Measurements from ENCODE around the gene EDA2R. TPM values are rescaled to one million over a fixed set of nuclear protein-coding genes. Genes with fewer than 3 reads are reported as not detected.

EDA2R gene, protein sequence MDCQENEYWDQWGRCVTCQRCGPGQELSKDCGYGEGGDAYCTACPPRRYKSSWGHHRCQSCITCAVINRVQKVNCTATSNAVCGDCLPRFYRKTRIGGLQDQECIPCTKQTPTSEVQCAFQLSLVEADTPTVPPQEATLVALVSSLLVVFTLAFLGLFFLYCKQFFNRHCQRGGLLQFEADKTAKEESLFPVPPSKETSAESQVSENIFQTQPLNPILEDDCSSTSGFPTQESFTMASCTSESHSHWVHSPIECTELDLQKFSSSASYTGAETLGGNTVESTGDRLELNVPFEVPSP
- 1 to 10 TPM; 1.1 to 1.7 TPM for total RNA-seq
- long read RNA-seq, partial matches to known transcripts = 1 of 4 reads
- long read RNA-seq, other reads (novel, unspliced or antisense) = 3 of 4 reads

DNA sequence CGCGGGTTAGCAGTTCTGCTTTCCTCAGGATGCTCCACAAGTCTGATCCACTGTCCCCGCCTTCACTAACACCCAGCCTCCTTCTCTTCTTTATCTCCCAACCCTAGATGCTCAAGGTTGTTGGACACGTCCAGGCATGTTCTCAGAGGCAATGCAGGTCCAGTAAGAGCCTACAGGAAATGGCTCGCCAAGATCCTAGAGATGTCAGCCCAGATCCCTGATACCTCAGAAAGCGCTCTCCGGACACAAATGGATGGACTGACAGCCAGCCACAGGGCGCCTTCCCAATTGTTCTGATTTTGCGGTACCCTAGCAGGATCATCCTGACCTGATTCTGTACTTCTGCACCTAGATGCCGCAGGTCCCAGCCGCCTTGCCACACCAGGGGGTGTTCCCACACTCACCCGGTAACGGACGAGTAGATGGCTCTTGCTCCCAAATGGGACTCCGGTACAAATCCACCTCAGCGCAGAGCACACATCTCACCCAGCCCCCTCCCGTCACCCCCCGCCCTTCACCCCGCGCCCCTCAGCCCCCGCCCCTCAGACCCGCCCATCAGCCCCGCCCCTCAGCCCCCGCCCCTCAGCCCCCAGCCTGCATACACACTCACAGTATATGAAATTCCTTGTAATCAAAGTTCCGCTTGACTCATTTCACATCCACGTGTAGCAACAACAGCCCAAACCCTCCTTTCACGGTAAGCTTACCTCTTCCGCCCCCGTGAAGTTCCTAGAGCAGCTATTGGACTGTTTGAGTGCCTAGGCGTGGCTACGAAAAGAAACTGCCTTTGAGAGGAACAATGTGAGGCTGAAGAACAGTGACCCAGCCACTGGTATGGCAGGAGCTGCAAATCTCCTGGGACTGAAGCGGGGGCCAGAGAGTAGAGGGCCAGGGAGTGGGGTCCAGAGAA, at the start of gene EDA2R:
Gene EDA2R (minus strand): TSS at position 488 of the 910 bp plus-strand sequence. CDS start 23,058 bp downstream, outside the sequence.
- peak; percentile 87 for ATAC-seq
- peak in 1 of 2 donors; percentile 9 for DNase-seq
- intact Hi-C loops (cut with DNase I, micrococcal nuclease) = no loop called here

DNA sequence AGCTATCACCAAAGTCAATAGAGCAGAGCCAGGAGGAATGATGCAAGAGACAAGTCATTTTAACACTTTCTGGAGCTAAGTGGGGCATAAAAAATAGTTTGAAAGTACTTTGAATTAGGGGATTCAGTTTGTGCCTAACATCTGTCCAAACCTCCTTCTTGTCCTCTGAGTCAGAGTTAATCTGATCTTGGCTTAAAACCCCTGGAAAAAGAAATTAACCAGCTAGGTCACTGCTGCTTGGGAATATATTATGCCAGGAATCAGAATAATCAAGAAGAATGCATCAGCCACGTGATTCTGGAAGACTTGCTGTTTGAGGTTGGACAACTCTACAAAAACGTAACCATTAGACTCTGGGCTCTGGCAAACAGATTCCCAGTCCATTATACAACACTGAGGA, 45.3 kb upstream of the EDA2R start:
- no peak for DNase-seq
- intact Hi-C loops (cut with DNase I, micrococcal nuclease) = no loop called here
- no peak for ATAC-seq

DNA sequence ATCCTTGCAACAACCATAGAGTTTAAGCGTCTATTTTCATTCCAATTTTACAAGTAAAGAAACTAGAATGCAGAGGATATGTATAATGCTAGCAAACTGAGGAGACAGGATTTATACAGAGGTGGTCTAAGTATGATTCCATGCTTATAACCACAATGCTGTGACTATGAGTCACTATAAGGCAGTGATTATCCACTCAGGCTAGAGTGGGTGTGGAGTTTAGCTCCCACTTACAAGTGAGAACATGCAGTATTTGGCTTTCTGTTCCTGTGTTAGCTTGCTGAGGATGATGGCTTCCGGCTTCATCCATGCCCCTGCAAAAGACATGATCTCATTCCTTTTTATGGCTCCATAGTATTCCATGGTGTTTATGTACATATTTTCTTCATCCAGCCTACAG, 41.6 kb upstream of the EDA2R start:
- intact Hi-C loops (cut with DNase I, micrococcal nuclease) = no loop called here

DNA sequence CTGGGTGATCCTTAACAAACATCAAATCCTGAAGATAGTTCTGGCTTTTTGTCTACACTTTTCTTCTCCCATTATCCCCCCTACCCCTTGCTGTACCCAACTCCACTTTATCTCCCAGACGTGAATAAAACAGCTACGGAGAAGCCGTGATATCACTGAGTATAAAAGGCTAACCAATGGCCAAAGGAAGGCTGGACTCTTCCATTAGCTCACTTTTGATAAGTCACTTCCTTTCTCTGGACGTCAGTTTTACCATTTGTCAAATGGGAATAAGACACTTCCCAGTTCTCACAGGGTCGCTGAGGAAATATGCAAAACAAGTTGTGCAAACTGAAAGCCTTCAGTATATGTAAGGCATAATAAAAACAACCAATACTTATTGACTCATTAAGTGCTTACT, 38.6 kb upstream of the EDA2R start:
- no peak for ATAC-seq
- intact Hi-C loops (cut with DNase I, micrococcal nuclease) = no loop called here
- no peak for DNase-seq

More for the DNA sequence above, 41.6 kb upstream of the EDA2R start:
- DNase-seq = no peak
- ATAC-seq = no peak

DNA sequence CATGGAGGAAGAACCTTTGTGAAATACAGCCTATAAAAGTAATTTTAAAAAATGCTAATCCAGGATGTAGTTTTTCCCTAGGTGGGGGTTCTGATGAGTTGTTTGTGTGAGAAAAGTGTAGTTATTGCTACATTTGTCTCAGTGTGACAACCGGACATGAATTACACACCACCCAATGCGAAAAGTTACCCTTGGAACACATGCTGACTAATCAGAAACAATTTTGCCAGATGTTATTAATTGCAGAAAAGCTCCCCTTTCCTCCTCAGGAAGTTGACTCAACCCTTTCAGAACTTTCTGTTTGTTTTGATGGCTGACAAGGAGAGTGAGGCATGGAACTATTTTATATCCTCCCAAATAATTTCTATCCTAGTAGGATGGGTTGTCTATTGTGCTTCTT, 38.1 kb upstream of the EDA2R start:
- DNase-seq (no peak), ATAC-seq (no peak)
- intact Hi-C loops (cut with DNase I, micrococcal nuclease) = no loop called here

- no peak for DNase-seq
- intact Hi-C loops (cut with DNase I, micrococcal nuclease) = no loop called here
- no peak for ATAC-seq
Observed at GRCh38 chrX:66676413-66676812, 37.5 kb upstream of the EDA2R start.

DNA sequence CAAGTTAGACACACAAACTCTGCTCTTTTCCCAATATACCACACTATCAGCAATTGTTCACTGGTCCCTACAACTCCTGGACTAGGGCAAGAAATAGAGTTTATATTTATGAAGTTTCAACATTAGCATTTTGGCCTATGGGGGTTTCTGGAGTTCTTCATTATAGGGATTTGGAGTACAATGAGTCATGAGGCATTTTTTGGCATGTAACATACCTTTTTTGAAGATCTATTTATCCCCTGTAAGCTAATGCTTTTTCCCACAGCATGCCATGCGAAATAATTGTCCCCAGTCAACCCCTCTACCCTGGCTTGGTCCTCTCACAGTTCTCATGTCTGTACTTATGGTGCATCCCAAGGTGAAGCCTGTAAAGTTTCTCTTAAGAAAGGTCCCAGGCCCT, 36.7 kb upstream of the EDA2R start:
- intact Hi-C loops (cut with DNase I, micrococcal nuclease) = no loop called here
- ATAC-seq (no peak), DNase-seq (no peak)

DNA sequence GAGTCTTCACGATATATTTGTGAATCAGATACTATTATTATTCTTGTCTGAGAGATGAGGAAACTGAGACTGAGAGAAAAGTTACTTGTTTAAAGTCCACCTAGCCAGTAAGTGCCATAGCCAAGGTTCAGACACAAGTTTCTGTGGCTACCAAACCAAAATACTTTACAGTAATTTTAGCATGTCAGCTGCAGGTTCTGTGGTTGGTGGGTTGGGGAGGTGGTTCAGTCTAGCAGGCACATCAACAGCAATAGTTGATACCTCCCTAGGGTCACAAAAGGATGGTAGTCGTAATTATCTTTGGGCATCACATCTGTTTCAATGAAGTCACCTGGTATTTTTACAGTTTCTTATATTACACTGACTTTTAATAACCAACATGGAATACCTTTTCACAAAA, 35.6 kb upstream of the EDA2R start:
- no peak for DNase-seq
- ATAC-seq = no peak
- intact Hi-C loops (cut with DNase I, micrococcal nuclease) = no loop called here

- intact Hi-C loops (cut with DNase I, micrococcal nuclease) = no loop called here
- no peak for DNase-seq
- no peak for ATAC-seq
Observed at GRCh38 chrX:66672106-66672505, 33.2 kb upstream of the EDA2R start.

DNA sequence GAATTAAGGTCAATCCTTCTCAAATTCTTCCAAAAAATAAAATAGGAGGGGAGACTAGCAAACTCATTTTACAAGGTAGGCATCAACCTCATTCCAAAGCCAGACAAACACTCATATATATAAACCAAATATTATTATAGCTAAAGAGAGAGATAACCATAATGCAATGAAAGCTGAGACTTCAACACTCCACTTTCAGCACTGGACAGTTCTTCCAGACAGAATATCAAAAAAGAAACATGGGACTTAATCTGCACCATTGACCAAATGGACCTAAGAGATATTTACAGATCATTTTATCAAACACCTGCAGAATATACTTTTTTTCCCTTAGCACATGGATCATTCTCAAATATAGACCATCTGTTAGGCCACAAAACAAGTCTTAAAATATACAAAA, 15.5 kb upstream of the EDA2R start:
- intact Hi-C loops (cut with DNase I, micrococcal nuclease) = no loop called here
- ATAC-seq (no peak), DNase-seq (no peak)

DNA sequence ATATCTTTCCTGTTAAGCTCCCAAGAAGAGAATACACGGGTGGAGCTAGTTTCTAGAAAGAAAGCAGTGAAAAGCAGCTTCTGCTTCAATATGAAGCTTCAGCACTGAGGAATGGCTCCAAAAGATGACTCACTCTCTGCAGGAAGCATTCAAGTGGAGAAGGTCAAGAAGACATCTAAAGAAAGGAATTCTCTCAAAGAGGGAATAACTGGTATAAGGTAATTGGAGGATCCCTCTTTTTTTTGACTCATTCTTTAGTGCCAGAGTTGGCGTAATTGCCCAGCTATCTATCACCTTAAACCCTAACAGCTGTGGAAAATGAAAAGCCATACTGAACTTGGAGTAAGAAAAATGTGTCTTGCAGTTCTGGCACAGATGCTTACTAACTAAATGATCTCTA, 3.5 kb downstream of the EDA2R start:
- DNase-seq (no peak), ATAC-seq (no peak)
- intact Hi-C loops (cut with DNase I, micrococcal nuclease) = no loop called here

DNA sequence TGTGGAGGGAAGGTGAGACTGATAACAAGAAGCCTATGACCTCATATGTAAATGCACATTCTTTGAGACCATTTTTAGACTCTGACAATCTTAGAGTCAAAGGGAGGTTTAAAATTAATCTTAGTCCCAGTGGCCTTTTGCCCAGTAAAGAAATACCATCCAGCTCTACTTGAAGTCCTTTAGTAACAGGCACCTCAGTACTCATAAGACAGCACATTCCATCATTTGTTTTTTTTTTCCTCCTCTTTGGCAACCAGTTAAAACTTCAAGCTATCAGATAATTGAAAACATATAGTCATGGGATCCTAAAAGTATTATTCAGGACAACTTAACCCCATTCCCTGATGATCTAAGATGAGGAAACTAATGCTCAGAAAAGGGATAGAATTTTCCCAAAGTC, 4.6 kb downstream of the EDA2R start:
- ATAC-seq (no peak), DNase-seq (no peak)
- intact Hi-C loops (cut with DNase I, micrococcal nuclease) = no loop called here

GRCh38 chrX:66633541-66633940, 5.3 kb downstream of the EDA2R start:
- DNase-seq (no peak), ATAC-seq (no peak)
- intact Hi-C loops (cut with DNase I, micrococcal nuclease) = no loop called here

DNA sequence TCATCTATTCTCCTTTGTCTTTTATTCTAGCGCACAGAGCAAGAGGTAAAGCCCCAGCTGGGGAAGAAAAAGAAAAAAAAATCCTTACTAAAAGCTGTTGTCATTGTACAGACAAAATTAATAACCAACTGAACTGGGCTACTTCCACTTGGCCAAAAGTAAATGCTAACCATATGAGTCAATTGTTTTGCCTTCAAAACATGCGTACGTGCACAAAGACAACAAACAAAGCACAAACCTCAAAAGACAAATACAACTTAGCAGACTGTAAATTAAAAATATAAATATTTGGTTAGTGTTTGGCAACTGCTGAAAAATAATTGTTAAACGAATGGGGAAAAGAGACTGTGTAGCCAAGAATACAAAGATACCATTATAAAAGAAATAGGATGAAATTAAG, 5.9 kb downstream of the EDA2R start:
- no peak for ATAC-seq
- intact Hi-C loops (cut with DNase I, micrococcal nuclease) = no loop called here
- no peak for DNase-seq

DNA sequence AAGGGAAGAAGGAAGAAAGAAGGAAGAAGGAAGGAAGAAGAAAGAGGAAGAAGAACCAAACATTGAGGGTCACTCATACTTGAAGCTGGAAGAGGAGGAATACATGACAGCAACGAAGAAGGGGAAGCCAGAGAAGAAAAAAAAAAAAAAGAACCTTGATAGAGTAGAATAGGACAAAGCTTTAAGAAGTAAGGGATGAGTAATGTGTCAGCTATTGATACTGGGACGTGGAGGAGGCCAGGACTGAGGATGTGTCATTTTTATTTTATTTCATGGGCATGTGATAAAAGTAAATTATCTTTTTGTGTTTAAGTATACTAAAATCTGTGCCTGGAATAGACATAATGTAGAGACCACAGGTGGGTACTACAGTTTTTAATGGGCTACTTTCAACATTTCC, 6.4 kb downstream of the EDA2R start:
- no peak for DNase-seq
- ATAC-seq = no peak
- intact Hi-C loops (cut with DNase I, micrococcal nuclease) = no loop called here

DNA sequence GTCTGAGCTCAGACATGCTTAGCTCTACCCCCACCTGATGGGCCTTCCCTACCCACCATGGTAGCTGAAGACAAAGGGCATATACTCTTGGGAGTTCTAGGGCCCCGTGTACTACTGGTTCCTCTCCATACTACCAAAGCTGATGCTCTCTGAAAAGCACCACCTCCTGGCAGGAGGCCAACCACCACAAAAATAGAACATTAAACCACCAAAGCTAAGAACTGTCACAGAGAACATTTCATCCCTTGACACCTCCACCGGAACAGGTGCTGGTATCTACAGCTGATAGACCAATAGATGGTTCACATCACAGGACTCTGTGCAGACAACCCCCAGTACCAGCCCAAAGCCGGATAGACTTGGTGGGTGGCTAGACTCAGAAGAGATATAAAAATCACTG, 13.4 kb downstream of the EDA2R start:
- ATAC-seq (no peak), DNase-seq (no peak)
- intact Hi-C loops (cut with DNase I, micrococcal nuclease) = no loop called here

- no peak for DNase-seq
- ATAC-seq = no peak
- intact Hi-C loops (cut with DNase I, micrococcal nuclease) = no loop called here
Observed at GRCh38 chrX:66622209-66622608, 16.7 kb downstream of the EDA2R start.

DNA sequence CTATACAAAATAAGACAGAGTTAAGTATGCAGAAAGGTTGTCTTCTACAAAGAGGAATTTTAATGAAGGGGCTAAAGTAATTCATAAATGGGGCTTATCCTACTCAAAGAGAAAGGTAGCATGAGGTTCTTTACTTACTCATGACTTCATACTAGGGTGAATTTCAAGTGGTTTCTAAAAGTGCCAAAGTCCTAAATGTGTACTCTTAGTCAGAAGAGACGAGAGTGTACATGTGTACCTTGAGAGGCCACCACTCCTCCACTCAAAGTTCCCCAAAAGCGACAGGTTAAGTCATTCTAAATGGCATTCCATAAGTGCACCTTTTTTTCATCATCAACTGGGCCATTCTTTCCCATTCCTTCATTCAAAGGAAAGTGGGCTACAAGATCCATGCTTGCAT, 21.9 kb downstream of the EDA2R start:
- DNase-seq (no peak), ATAC-seq (no peak)
- intact Hi-C loops (cut with DNase I, micrococcal nuclease) = no loop called here

- intact Hi-C loops (cut with DNase I, micrococcal nuclease) = no loop called here
- ATAC-seq (no peak), DNase-seq (no peak)
Observed at GRCh38 chrX:66602381-66602938, 36.4 kb downstream of the EDA2R start.

DNA sequence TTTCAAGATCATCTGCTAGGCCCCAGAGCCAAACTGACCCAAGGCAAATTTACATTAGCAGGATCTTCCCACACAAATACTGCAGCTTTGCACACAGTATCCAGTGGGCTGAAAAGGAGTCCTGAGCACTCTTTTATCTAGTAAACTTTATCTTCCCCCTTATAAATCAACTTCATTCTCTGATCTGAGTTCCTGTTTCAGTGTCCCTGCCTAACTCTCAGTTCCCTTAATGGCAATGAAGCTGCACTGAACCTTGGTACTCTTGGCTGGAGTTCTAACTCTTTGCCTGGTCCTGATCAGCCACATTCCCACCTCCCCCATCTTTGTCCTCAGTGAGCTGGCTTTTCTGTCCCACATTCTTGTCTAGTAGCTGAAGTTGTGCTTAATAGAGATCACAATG, 37.4 kb downstream of the EDA2R start:
- DNase-seq = no peak
- intact Hi-C loops (cut with DNase I, micrococcal nuclease) = no loop called here
- ATAC-seq = no peak
